Measurements from ENCODE around the gene PTPRK.
A peak's percentile ranks its signal among the peaks of the same experiment; 100 is the strongest.

The PTPRK gene

DNA sequence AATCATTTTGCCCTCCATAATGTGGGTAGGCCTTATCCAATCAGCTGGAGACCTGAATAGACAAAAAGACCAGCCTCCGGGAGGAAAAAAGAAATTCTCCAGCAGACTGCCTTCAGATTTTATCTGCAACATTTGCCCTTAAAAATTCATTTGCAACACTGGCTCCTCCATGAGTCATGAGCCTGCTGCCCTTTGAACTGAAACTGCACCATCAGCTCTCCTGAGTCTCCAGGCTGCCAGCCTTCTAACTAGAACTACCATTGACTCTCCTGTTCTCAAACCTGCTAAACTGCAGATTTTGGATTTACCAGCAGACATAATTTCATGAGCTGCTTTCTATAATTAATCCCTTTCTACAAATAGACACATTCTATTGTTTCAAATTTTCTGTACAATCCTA lies 395.7 kb downstream of the PTPRK start:
- DNase-seq, result no peak

DNA sequence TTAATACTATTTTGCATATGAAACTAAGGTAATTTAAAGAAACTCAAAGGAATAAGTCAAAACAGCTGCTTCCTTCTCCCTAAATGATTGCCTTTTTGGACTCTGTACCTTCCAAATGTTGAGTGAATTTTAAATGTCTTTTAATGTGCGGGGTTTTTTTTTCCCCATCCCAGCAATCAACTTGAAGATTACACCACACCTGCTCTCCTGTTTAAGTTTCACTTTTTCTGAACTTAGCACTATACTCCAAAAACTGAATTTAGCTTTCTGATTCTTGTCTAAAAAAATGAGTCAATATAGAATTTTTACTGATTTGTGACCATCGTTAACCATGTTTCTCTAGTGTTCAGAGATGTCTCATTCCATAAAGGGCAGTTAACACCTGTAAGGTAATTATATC lies 398.8 kb downstream of the PTPRK start:
- no peak for DNase-seq

DNA sequence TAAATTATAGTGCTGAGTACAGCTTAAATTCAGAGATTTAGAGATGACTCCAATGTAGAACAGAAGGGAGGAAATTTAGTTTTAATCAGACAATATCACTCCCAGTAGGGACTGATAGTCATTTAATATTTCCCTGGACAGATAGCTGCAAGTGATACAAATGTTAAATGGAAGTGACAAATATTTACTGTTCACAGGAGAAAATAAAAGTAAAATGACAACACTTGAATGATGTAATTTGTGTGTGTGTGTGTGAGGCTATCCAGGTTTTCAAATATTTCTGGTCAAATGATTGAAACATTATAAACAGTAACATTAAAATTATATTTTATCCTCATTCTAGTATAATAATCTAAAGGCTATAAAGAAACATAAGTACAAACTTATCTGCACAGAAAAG lies 399.2 kb downstream of the PTPRK start:
- DNase-seq, result no peak

- DNase-seq, result no peak
Measured at GRCh38 chr6:128118401-128118800, 402.0 kb downstream of the PTPRK start.

- no peak for DNase-seq
Measured at GRCh38 chr6:128117916-128118315, 402.5 kb downstream of the PTPRK start.

- no peak for DNase-seq
Measured at GRCh38 chr6:128114164-128114563, 406.2 kb downstream of the PTPRK start.

DNA sequence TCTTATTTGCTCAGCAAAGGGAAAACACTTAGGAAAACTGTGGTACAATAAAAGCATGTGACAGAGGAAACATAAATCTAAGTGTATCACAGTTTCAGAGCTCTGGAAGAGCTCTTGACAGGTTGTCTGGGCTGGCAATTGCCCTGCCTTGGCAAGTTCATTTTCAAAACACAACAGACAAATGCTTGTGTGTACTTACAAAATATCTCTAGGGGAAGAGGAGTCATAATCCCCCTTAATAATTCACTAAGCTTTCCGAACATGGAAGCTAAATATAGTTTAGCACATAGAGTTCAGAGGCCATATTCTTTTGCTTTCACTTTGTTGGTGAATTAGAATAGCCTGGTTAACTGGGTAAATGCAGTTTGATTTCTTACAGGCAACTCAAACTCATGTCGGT lies 407.9 kb downstream of the PTPRK start:
- peak; percentile 75 for DNase-seq

GRCh38 chr6:128111096-128111495 lies 409.3 kb downstream of the PTPRK start:
- no peak for DNase-seq

- no peak for DNase-seq
Measured at GRCh38 chr6:128107682-128108081, 412.7 kb downstream of the PTPRK start.

DNA sequence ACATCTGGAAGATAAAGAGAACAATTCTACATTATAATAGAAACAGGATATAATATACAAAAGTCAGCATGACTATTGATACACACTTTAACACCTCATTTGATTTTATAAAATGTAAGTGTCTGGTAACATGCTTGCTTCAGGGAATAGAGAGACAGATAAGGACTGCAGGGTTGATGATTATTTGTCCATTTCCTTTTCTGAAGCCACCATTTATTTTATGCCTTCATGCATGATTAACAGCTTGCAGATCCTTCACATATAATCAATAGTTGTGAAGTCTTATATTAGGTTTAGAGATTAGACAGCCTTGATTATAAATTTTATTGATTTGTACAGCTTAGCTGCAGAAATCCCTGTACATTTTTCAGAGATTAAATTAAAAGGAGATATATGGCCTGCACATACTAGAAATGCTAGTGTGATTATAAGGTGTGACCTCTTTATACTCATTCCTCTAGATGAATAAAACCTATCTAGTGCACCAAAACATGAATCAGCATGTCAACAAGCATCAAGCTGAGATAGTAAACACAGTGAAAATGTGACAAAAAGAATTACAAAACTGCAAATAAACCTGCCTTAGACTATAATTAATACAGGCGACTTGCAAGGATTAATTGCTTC lies 420.7 kb downstream of the PTPRK start:
- DNase-seq, result no peak

GRCh38 chr6:128098000-128098581 lies 422.3 kb downstream of the PTPRK start:
- DNase-seq, result peak; percentile 12

GRCh38 chr6:128097009-128097408 lies 423.4 kb downstream of the PTPRK start:
- peak; percentile 39 for DNase-seq

GRCh38 chr6:128095362-128095761 lies 425.0 kb downstream of the PTPRK start:
- DNase-seq, result no peak

GRCh38 chr6:128079021-128079420 lies 441.4 kb downstream of the PTPRK start:
- no peak for DNase-seq

DNA sequence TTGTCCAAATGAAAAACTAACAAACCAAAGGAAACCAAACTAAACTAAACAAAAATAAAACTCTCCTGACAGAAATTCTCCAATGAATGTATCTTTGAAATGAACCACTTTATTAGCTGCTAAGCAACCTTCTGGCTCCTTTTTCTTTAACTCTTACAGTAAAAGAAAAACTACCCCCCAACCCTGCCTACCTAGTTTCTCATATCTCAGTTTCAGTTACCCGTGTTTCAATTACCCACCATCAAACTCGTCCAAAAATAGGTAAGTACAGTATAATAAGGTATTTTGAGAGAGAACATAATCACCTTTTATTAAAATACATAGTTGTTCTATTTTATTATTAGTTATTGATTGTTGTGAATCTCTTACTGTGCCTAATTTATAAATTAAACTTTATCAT lies 442.1 kb downstream of the PTPRK start:
- DNase-seq, result no peak

- no peak for DNase-seq
Measured at GRCh38 chr6:128076843-128077242, 443.6 kb downstream of the PTPRK start.

DNA sequence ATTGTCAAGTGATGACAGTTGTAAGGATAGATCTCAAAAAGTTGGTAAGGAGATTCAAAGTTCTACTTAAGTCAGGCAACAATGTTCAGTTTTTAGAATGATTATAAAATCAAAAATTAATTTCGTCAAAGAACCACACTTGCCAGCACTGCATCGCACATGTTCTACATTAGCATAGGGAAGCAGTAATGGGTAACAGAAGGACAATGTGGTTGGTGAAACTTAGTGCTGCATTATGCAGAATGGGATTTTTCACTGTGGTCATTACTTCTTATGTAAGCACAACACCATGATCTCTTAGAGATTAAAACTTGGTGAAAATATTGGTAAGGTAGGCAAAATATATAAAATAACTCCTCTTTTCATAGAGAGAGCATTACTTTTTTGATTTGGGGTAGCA lies 445.8 kb downstream of the PTPRK start:
- DNase-seq, result no peak

GRCh38 chr6:128073389-128073788 lies 447.0 kb downstream of the PTPRK start:
- no peak for DNase-seq

- DNase-seq, result no peak
Measured at GRCh38 chr6:128071212-128071611, 449.2 kb downstream of the PTPRK start.

GRCh38 chr6:128070406-128070805 lies 450.0 kb downstream of the PTPRK start:
- DNase-seq, result no peak

DNA sequence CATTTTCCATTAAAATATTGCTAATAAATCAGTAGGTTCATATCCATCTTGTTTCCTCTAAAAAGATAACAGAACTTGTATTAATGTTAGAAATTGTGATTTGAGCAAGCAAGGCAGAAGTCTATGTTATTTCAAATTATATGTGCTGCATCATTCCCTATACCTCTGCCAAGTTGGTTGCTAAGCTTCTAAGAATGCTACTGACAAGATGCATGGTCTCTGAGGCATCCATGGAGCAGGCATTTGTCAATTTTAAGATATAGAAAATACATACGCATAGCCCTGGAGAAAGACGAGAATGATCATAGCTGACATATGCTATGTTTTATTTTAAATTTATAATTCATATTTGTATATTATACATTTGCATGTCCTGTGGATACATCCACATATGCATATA lies 451.2 kb downstream of the PTPRK start:
- no peak for DNase-seq

- DNase-seq, result no peak
Measured at GRCh38 chr6:128068119-128068479, 452.3 kb downstream of the PTPRK start.

DNA sequence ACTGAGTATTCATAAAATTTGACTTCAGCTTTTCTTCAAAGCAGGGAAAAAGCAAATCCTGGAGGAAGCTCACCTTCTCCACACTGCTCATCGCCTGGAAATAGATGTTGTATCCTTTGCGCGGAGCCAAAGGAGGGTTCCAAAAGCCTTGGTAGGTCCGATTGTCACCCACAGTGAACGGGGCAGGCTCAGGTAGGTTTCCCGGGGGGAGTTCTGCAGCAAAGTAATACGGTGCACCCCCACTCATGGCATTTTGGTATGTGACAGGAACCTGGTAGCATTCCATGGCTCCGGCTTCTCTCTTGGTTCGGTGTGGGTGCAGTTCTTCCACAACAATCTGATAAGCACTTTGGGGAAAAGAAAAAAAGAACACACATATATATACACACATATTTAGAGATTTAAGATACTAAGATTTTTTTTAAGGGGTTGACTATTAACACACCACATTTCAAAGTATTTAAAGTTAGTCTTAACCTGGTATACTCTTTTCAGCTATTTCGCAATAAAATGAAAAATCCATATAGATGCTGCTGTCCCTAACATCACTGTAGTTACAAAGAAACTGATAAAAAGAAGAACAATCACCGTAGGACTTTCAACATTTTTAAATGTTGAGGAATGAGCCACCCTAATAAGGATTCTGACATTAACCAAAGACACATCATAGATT lies 452.8 kb downstream of the PTPRK start:
- no peak for DNase-seq

DNA sequence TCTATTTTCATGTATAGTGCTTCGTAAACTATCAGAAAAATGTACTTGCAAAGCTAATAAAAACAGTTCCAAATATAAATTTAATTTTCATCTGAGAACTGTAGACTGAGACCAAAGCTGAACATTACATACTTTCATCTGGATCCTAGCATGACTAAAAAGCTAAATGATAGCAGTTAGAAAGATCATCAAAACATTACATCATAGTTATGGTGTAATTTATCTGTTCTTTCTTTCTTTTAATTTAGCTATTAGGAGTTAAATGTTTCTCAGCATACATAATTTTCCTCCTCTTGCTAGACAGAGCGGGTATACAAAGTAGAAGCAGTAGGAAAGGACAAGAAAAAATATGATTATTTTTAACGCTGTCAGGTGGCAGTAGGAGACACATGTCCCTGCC lies 455.3 kb downstream of the PTPRK start:
- no peak for DNase-seq

DNA sequence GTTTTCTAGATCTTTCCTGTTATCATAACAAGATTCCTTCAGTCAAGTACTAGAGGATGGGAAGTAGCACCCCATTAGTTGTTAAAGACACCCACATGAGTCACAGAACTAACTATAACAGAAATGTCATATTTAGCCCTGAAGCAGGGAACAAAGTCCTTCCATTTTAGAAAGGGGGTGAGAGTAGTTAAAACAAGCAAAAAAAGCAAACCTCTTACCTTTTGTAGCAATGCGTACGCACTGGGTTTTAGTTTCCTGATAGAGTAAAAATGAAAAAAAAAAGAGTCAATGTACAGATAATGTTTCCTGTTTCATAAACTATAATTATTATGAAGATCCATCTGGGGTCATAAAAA lies 455.9 kb downstream of the PTPRK start:
- DNase-seq, result no peak

Measured in NCI-H1105 treated with DMSO at 0.1 percent for 48 hours (cell line).